AG09309 (cell line): Measurements from ENCODE around the gene ALDH5A1.

Source experiments
- DNase-seq: peaks from one replicate; pipeline ENCODE4 v3.0.0-alpha.2; 2010; ENCODE audit warnings: low read depth
- H3K4me3 ChIP-seq: 2 replicates; pipeline ENCODE4 v1.5.1; 2011; ENCODE audit warnings: mild to moderate bottlenecking, low read depth, low read length, moderate library complexity; ENCODE audit not compliant: control insufficient read depth
- TF ChIP-seq, protein P1 (sequence below): IDR thresholded peaks from 2 replicates; pipeline ENCODE4 v1.5.1; 2011; ENCODE audit warnings: mild to moderate bottlenecking, low read depth, low read length, inconsistent platforms; ENCODE audit not compliant: insufficient read depth, control insufficient read depth; ENCODE audit errors: missing control alignments

ALDH5A1 gene

GRCh38 chr6:24583463-24584381 is 89.0 kb downstream of the ALDH5A1 start:
- no peak overlapping the region for H3K4me3 ChIP-seq
- no peak for DNase-seq
- TF ChIP-seq, protein P1, sequence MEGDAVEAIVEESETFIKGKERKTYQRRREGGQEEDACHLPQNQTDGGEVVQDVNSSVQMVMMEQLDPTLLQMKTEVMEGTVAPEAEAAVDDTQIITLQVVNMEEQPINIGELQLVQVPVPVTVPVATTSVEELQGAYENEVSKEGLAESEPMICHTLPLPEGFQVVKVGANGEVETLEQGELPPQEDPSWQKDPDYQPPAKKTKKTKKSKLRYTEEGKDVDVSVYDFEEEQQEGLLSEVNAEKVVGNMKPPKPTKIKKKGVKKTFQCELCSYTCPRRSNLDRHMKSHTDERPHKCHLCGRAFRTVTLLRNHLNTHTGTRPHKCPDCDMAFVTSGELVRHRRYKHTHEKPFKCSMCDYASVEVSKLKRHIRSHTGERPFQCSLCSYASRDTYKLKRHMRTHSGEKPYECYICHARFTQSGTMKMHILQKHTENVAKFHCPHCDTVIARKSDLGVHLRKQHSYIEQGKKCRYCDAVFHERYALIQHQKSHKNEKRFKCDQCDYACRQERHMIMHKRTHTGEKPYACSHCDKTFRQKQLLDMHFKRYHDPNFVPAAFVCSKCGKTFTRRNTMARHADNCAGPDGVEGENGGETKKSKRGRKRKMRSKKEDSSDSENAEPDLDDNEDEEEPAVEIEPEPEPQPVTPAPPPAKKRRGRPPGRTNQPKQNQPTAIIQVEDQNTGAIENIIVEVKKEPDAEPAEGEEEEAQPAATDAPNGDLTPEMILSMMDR = peak; percentile 79

- no peak overlapping the region for H3K4me3 ChIP-seq
- TF ChIP-seq, protein P1 = no peak
- no peak for DNase-seq
Measured at GRCh38 chr6:24584382-24584720, 89.6 kb downstream of the ALDH5A1 start.
